Ishikawa (cell line): ENCODE data around the gene BORCS8.

Experiments
- CEBPB ChIP-seq: IDR thresholded peaks from 2 replicates; pipeline ENCODE4 v1.6.1; 2012
- EGR1 ChIP-seq: IDR thresholded peaks from 2 replicates; pipeline ENCODE4 v1.6.1; 2012
- NFIC ChIP-seq: IDR thresholded peaks from 2 replicates; pipeline ENCODE4 v1.6.1; 2012
- RAD21 ChIP-seq: IDR thresholded peaks from 2 replicates; pipeline ENCODE4 v1.6.1; 2012; ENCODE audit warnings: low read depth
- TAF1 ChIP-seq: IDR thresholded peaks from 2 replicates; pipeline ENCODE4 v1.6.1; 2012; ENCODE audit warnings: low read depth, mild to moderate bottlenecking
- TF ChIP-seq, protein P1 (sequence below): IDR thresholded peaks from 2 replicates; pipeline ENCODE4 v1.6.1; 2012; ENCODE audit warnings: low read depth, mild to moderate bottlenecking
- TF ChIP-seq, protein P2 (sequence below): IDR thresholded peaks from 2 replicates; pipeline ENCODE4 v1.6.1; 2012

DNA sequence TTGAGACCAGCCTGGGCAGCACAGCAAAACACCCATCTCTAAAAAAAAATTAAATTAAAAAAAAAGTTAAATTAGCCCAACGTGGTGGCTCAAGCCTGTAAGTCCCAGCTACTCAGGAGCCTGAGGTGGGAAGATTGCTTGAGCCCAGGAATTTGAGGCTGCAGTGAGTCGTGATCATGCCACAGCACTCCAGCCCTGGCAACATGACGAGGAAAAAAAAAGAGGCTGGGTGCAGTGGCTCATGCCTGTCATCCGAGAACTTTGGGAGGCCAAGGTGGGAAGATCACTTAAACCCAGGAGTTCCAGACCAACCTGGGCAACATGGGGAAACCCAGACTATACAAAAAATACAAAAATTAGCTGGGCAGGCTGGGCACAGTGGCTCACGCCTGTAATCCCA, 51.5 kb downstream of the BORCS8 start:
- TF ChIP-seq, protein P1, sequence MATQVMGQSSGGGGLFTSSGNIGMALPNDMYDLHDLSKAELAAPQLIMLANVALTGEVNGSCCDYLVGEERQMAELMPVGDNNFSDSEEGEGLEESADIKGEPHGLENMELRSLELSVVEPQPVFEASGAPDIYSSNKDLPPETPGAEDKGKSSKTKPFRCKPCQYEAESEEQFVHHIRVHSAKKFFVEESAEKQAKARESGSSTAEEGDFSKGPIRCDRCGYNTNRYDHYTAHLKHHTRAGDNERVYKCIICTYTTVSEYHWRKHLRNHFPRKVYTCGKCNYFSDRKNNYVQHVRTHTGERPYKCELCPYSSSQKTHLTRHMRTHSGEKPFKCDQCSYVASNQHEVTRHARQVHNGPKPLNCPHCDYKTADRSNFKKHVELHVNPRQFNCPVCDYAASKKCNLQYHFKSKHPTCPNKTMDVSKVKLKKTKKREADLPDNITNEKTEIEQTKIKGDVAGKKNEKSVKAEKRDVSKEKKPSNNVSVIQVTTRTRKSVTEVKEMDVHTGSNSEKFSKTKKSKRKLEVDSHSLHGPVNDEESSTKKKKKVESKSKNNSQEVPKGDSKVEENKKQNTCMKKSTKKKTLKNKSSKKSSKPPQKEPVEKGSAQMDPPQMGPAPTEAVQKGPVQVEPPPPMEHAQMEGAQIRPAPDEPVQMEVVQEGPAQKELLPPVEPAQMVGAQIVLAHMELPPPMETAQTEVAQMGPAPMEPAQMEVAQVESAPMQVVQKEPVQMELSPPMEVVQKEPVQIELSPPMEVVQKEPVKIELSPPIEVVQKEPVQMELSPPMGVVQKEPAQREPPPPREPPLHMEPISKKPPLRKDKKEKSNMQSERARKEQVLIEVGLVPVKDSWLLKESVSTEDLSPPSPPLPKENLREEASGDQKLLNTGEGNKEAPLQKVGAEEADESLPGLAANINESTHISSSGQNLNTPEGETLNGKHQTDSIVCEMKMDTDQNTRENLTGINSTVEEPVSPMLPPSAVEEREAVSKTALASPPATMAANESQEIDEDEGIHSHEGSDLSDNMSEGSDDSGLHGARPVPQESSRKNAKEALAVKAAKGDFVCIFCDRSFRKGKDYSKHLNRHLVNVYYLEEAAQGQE, result no peak
- TF ChIP-seq RAD21, result no peak
- no peak for TF ChIP-seq EGR1
- no peak for TF ChIP-seq CEBPB
- no peak for TF ChIP-seq TAF1
- TF ChIP-seq NFIC, result no peak
- TF ChIP-seq, protein P2, sequence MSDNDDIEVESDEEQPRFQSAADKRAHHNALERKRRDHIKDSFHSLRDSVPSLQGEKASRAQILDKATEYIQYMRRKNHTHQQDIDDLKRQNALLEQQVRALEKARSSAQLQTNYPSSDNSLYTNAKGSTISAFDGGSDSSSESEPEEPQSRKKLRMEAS, result no peak
